ENCODE results near the gene BLOC1S5.
"Not testable (repeated sequence)": the region's sequence is repeated elsewhere in the genome, so short reads cannot be mapped to it uniquely, and the experiment has no call there.

The BLOC1S5 gene

GRCh38 chr6:8080362-8081151 lies 16.4 kb upstream of the BLOC1S5 start:
- no peak for DNase-seq

GRCh38 chr6:8079126-8079525 lies 14.9 kb upstream of the BLOC1S5 start:
- DNase-seq, result no peak

GRCh38 chr6:8077991-8078390 lies 13.8 kb upstream of the BLOC1S5 start:
- no peak for DNase-seq

GRCh38 chr6:8075704-8076103 lies 11.5 kb upstream of the BLOC1S5 start:
- no peak for DNase-seq

GRCh38 chr6:8075185-8075584 lies 11.0 kb upstream of the BLOC1S5 start:
- DNase-seq, result no peak

- no peak for DNase-seq
Observed at GRCh38 chr6:8074213-8074612, 10.0 kb upstream of the BLOC1S5 start.

- no peak for DNase-seq
Observed at GRCh38 chr6:8073758-8074157, 9.6 kb upstream of the BLOC1S5 start.

GRCh38 chr6:8070718-8071117 lies 6.5 kb upstream of the BLOC1S5 start:
- DNase-seq, result no peak

GRCh38 chr6:8069631-8070284 lies 5.6 kb upstream of the BLOC1S5 start:
- DNase-seq, result no peak

- DNase-seq, result no peak
Observed at GRCh38 chr6:8069151-8069550, 5.0 kb upstream of the BLOC1S5 start.

GRCh38 chr6:8066108-8066507 lies 1.9 kb upstream of the BLOC1S5 start:
- DNase-seq, result no peak

GRCh38 chr6:8065519-8065911 lies 1.3 kb upstream of the BLOC1S5 start:
- DNase-seq, result no peak

- DNase-seq, result no peak
Observed at GRCh38 chr6:8064638-8065518, 689 bp upstream of the BLOC1S5 start.

GRCh38 chr6:8061736-8062135 lies 2.5 kb downstream of the BLOC1S5 start:
- DNase-seq, result no peak

GRCh38 chr6:8060346-8060745 lies 3.8 kb downstream of the BLOC1S5 start:
- no peak for DNase-seq

- DNase-seq, result no peak
Observed at GRCh38 chr6:8059129-8059528, 5.1 kb downstream of the BLOC1S5 start.

- DNase-seq, result no peak
Observed at GRCh38 chr6:8057793-8058192, 6.4 kb downstream of the BLOC1S5 start.

GRCh38 chr6:8057263-8057662 lies 6.9 kb downstream of the BLOC1S5 start:
- DNase-seq, result no peak

- no peak for DNase-seq
Observed at GRCh38 chr6:8054276-8054675, 9.9 kb downstream of the BLOC1S5 start.

- DNase-seq, result no peak
Observed at GRCh38 chr6:8047541-8048292, 16.5 kb downstream of the BLOC1S5 start.

GRCh38 chr6:8045769-8046168 lies 18.4 kb downstream of the BLOC1S5 start:
- not testable (repeated sequence) for DNase-seq

GRCh38 chr6:8043221-8043620 lies 21.0 kb downstream of the BLOC1S5 start:
- no peak for DNase-seq

Data from islet precursor cell (in vitro differentiated cells).